ENCODE measurements around the gene FAU. TPM values are rescaled to one million over a fixed set of nuclear protein-coding genes. Genes with fewer than 3 reads are reported as not detected.

FAU gene
- total and polyA plus RNA-seq, 2 of the 13 experiments (the other 11 are each of a cell fraction or from before 2014, with no cell fraction given): 374 to 869 TPM

DNA sequence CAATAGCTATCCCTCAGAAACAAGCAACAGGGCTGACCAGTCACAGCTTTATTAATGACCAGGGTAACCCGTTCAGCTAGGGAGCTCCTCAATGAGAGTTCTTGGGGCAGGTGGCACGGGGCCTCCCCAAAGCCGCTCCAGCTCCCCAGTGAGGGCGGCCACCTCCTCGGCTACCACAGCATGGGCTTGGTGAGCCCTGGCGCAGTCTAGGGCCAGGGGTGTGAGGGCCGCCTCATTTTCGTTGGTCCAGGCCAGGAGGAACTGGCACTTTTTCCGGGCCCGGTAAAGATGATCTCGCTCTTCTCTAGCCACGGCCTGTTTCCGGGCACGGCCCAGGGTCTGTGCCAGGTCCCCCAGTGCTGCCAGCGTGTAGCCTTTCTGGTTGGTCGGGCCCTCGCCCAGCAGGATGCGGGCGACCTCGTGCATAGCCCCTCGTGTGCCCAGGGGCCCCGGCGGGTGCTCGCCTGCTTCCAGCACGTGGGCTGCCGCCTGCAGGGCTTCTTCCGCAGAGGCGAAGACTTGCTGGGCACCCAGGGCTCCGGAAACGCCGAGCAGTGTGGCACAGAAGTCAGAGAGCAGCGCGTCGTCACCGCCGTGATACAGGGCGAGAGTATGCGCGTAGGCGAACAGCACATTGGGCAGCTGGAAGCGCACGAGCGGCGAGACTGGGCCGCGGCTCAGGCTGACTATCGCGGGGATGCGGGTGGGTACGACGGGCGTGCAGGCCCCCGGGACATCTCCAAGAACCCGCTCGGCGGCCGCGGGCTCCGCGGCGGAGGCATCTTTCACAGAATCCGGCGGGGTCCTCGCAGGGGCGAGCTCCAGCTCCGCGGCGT lies 5.3 kb downstream of the FAU start (continued):
- TF ChIP-seq, protein P1, sequence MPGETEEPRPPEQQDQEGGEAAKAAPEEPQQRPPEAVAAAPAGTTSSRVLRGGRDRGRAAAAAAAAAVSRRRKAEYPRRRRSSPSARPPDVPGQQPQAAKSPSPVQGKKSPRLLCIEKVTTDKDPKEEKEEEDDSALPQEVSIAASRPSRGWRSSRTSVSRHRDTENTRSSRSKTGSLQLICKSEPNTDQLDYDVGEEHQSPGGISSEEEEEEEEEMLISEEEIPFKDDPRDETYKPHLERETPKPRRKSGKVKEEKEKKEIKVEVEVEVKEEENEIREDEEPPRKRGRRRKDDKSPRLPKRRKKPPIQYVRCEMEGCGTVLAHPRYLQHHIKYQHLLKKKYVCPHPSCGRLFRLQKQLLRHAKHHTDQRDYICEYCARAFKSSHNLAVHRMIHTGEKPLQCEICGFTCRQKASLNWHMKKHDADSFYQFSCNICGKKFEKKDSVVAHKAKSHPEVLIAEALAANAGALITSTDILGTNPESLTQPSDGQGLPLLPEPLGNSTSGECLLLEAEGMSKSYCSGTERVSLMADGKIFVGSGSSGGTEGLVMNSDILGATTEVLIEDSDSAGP (CRISPR knock-in tag; IDR thresholded peaks at IDR 0.05; ENCODE audit: borderline replicate concordance): no peak
- TF ChIP-seq PHF8 (CRISPR knock-in tag; IDR thresholded peaks at IDR 0.05) (no peak), HNRNPL (IDR thresholded peaks at IDR 0.05; ENCODE audit: low read depth, low read length) (0 out of 2 replicates have a peak, but pooled peaks have one; percentile 60), PHF21A (CRISPR knock-in tag; IDR thresholded peaks at IDR 0.05) (no peak), RAD51 (IDR thresholded peaks at IDR 0.05; ENCODE audit: borderline replicate concordance) (no peak), ZNF563 (CRISPR knock-in tag; IDR thresholded peaks at IDR 0.05) (peak; percentile 73; the same call in 1 of the 2 replicates), TCF7 (IDR thresholded peaks at IDR 0.05; ENCODE audit: low read depth) (no peak), PRMT3 (CRISPR knock-in tag; IDR thresholded peaks at IDR 0.05; ENCODE audit: borderline replicate concordance, low read depth) (no peak), SRSF1 (optimal IDR thresholded peaks at IDR 0.05; ENCODE audit: low read depth, low read length) (peak; percentile 4), FOXM1 (CRISPR knock-in tag; IDR thresholded peaks at IDR 0.05) (no peak), PTBP1 (IDR thresholded peaks at IDR 0.05; ENCODE audit: low read depth, low read length, poor library complexity, severe bottlenecking) (no peak), ZNF546 (CRISPR knock-in tag; conservative IDR thresholded peaks at IDR 0.05) (no peak), ZNF160 (CRISPR knock-in tag; IDR thresholded peaks at IDR 0.05) (0 out of 2 replicates have a peak, but pooled peaks have one; percentile 36), FOXA3 (CRISPR knock-in tag; IDR thresholded peaks at IDR 0.05) (no peak), JUN (CRISPR knock-in tag; IDR thresholded peaks at IDR 0.05) (no peak), ZKSCAN1 (IDR thresholded peaks at IDR 0.05; ENCODE audit: low read length) (no peak), MXD4 (CRISPR knock-in tag; IDR thresholded peaks at IDR 0.05) (no peak), ZNF572 (CRISPR knock-in tag; IDR thresholded peaks at IDR 0.05) (no peak), ZNF570 (CRISPR knock-in tag; IDR thresholded peaks at IDR 0.05; ENCODE audit: borderline replicate concordance) (no peak)
- TF ChIP-seq, protein P2, sequence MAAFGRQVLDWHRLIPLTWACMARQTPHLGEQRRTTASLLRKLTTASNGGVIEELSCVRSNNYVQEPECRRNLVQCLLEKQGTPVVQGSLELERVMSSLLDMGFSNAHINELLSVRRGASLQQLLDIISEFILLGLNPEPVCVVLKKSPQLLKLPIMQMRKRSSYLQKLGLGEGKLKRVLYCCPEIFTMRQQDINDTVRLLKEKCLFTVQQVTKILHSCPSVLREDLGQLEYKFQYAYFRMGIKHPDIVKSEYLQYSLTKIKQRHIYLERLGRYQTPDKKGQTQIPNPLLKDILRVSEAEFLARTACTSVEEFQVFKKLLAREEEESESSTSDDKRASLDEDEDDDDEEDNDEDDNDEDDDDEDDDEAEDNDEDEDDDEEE (CRISPR knock-in tag; IDR thresholded peaks at IDR 0.05): no peak; the same call in none of the 2 replicates
- TF ChIP-seq, protein P3, sequence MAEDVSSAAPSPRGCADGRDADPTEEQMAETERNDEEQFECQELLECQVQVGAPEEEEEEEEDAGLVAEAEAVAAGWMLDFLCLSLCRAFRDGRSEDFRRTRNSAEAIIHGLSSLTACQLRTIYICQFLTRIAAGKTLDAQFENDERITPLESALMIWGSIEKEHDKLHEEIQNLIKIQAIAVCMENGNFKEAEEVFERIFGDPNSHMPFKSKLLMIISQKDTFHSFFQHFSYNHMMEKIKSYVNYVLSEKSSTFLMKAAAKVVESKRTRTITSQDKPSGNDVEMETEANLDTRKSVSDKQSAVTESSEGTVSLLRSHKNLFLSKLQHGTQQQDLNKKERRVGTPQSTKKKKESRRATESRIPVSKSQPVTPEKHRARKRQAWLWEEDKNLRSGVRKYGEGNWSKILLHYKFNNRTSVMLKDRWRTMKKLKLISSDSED (CRISPR knock-in tag; IDR thresholded peaks at IDR 0.05): 0 out of 2 replicates have a peak, but pooled peaks have one; percentile 69
- TF ChIP-seq, protein P4, sequence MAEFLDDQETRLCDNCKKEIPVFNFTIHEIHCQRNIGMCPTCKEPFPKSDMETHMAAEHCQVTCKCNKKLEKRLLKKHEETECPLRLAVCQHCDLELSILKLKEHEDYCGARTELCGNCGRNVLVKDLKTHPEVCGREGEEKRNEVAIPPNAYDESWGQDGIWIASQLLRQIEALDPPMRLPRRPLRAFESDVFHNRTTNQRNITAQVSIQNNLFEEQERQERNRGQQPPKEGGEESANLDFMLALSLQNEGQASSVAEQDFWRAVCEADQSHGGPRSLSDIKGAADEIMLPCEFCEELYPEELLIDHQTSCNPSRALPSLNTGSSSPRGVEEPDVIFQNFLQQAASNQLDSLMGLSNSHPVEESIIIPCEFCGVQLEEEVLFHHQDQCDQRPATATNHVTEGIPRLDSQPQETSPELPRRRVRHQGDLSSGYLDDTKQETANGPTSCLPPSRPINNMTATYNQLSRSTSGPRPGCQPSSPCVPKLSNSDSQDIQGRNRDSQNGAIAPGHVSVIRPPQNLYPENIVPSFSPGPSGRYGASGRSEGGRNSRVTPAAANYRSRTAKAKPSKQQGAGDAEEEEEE (CRISPR knock-in tag; IDR thresholded peaks at IDR 0.05; ENCODE audit: borderline replicate concordance): no peak
- TF ChIP-seq, protein P5, sequence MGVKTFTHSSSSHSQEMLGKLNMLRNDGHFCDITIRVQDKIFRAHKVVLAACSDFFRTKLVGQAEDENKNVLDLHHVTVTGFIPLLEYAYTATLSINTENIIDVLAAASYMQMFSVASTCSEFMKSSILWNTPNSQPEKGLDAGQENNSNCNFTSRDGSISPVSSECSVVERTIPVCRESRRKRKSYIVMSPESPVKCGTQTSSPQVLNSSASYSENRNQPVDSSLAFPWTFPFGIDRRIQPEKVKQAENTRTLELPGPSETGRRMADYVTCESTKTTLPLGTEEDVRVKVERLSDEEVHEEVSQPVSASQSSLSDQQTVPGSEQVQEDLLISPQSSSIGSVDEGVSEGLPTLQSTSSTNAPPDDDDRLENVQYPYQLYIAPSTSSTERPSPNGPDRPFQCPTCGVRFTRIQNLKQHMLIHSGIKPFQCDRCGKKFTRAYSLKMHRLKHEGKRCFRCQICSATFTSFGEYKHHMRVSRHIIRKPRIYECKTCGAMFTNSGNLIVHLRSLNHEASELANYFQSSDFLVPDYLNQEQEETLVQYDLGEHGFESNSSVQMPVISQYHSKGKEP (CRISPR knock-in tag; IDR thresholded peaks at IDR 0.05): no peak

Data from HepG2 (cell line).